GM23338 (cell line): ENCODE measurements around the gene NRDE2.
A peak's percentile ranks its signal among the peaks of the same experiment; 100 is the strongest.

Experiments used
- CREB1 ChIP-seq: fragments of 250-450 bp; sonication (Bioruptor Pico); IDR thresholded peaks from 2 replicates; pipeline ENCODE4 v1.5.0; 2020; ENCODE audit warnings: low read depth, mild to moderate bottlenecking, moderate library complexity
- CTCF ChIP-seq, 2 experiments: fragments of 200-600 bp in 1 of 2; sonication (generic) in 1 of 2; conservative IDR thresholded peaks; 2 replicates each; pipeline versions ENCODE4 v1.5.1 to v1.6.1; 2016 to 2017; ENCODE audit warnings: antibody characterized with exemption in 2 of 2, low read depth in 2 of 2, mild to moderate bottlenecking in 2 of 2, moderate library complexity in 1 of 2

DNA sequence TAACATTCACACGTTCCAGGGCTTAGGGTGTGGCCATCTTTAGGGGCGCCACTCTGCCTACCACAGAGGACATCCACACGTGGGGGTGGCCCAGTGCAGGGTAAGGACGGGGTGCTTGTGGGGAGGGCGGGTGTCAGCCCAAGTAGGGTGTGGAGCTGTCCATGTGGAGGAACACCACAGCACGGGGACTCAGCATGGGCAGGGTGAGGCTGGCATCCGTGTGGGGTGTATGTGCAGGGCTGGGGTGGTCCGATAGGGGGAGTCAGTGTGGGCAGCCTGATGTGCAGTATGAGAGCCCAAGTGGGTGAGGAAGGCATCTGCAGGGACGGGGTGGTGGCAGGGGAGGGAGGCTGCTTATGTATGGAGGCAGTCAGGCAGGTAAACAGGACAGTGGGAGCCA lies 57.7 kb downstream of the NRDE2 start:
- TF ChIP-seq CREB1 (CRISPR knock-in tag), result no peak
- TF ChIP-seq CTCF (conservative IDR thresholded peaks at IDR 0.05; ENCODE audit: low read depth in 2 of 2), result peak in 1 of 2 experiments; percentile 52; a peak in 3 of 4 replicates
